Gastroesophageal sphincter (tissue), 2 donors: ENCODE results near the gene CYSTM1.

Experiments used
- EP300 ChIP-seq: sonication (generic); formaldehyde crosslinking; IDR thresholded peaks from one replicate; pipeline ENCODE4 v1.6.1; 2017; ENCODE audit warnings: antibody characterized with exemption, mild to moderate bottlenecking
- POLR2AphosphoS5 ChIP-seq: sonication (generic); formaldehyde crosslinking; IDR thresholded peaks from one replicate; pipeline ENCODE4 v1.6.1; 2017; ENCODE audit warnings: antibody characterized with exemption

DNA sequence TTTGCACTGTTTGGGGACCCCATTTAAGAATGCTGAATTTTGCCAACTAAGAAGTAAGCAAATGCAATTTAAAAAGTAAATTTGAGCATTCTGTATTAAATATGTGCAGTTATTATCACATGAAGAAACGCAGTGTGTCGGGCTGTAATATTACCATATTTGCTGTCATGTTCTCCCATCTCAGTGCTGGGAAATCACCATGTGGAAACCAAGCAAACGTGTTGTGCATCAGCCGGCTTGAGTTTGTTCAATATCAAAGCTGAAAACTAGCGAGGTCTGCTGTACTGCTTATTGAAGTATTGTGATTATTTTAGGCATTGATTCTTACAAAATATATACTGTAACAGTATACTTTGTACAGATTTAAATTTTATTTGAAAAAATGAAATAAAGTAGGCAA is 46.6 kb upstream of the CYSTM1 start:
- TF ChIP-seq EP300 (no peak), POLR2AphosphoS5 (no peak)
